H1 (cell line): ENCODE results near the gene SPAG16. TPM values are rescaled to one million over a fixed set of nuclear protein-coding genes. Genes with fewer than 3 reads are reported as not detected.

Source experiments
- CTCF ChIA-PET: fragments of 300-600 bp; sonication (Branson Sonifier 250); formaldehyde crosslinking; loops from one replicate; lab custom pipeline; 2021; ENCODE audit not compliant: partially characterized antibody; lab: Charles Lee
- POLR2A ChIA-PET: fragments of 300-600 bp; sonication (Branson Sonifier 250); formaldehyde crosslinking; loops from one replicate; lab custom pipeline; 2021; ENCODE audit warnings: inconsistent platforms; ENCODE audit not compliant: partially characterized antibody; lab: Charles Lee
- DNase-seq, 2 experiments: peaks; one replicate each; pipeline versions ENCODE4 v3.0.0 to v3.0.0-alpha.2; 2010 to 2022; ENCODE audit warnings: low spot score in 2 of 2, low read depth in 1 of 2, mixed read lengths in 1 of 2
- FAIRE-seq: peaks from 2 replicates; lab custom pipeline; 2011; peaks lifted over from hg19 to GRCh38; lab: Jason Lieb, UNC
- H2AFZ ChIP-seq: 2 replicates; pipeline ENCODE4 v1.8.1; 2012; ENCODE audit warnings: low read length, inconsistent platforms
- H2AK5ac ChIP-seq: 2 replicates; pipeline ENCODE4 v1.6.1; 2013; ENCODE audit warnings: low read depth, low read length
- H2BK120ac ChIP-seq: replicated peaks from 2 replicates; pipeline ENCODE3; 2013; ENCODE audit warnings: low read depth, low read length, inconsistent platforms
- H2BK12ac ChIP-seq: 2 replicates; pipeline ENCODE4 v1.6.1; 2013; ENCODE audit warnings: low read depth, low read length
- H2BK15ac ChIP-seq: 2 replicates; pipeline ENCODE4 v1.6.1; 2013; ENCODE audit warnings: low read length
- H2BK20ac ChIP-seq: 2 replicates; pipeline ENCODE4 v1.6.1; 2013; ENCODE audit warnings: low read length
- H2BK5ac ChIP-seq: 2 replicates; pipeline ENCODE4 v1.6.1; 2013; ENCODE audit warnings: low read depth, low read length
- H3K14ac ChIP-seq: 2 replicates; pipeline ENCODE4 v1.6.1; 2013; ENCODE audit warnings: inconsistent platforms; ENCODE audit not compliant: insufficient read length
- H3K18ac ChIP-seq: 2 replicates; pipeline ENCODE4 v1.6.1; 2013; ENCODE audit warnings: low read length; ENCODE audit errors: extremely low read depth
- H3K23ac ChIP-seq: 2 replicates; pipeline ENCODE4 v1.6.1; 2013; ENCODE audit warnings: inconsistent platforms; ENCODE audit not compliant: insufficient read length
- H3K23me2 ChIP-seq: 2 replicates; pipeline ENCODE4 v1.6.1; 2013; ENCODE audit warnings: low read depth, low read length
- H3K27ac ChIP-seq: 2 replicates; pipeline ENCODE4 v1.6.1; 2011; ENCODE audit warnings: low read depth, low read length, inconsistent platforms
- H3K27me3 ChIP-seq, 4 experiments: replicated peaks in 1 of 4; 1 replicate in 1 of 4; 2 replicates in 3 of 4; pipeline versions ENCODE4 v1.6.1 to v1.8.1; 2011 to 2013; ENCODE audit warnings: low read length in 3 of 4, mild to moderate bottlenecking in 3 of 4, inconsistent platforms in 2 of 4, mixed read lengths in 2 of 4, moderate library complexity in 1 of 4; ENCODE audit not compliant: control insufficient read depth in 3 of 4, insufficient read depth in 3 of 4; ENCODE audit errors: extremely low read depth in 1 of 4
- H3K36me3 ChIP-seq, 4 experiments: 2 replicates each; pipeline versions ENCODE4 v1.6.1 to v1.8.1; 2011 to 2013; ENCODE audit warnings: mild to moderate bottlenecking in 4 of 4, low read length in 3 of 4, moderate library complexity in 2 of 4, control low read depth in 1 of 4, inconsistent platforms in 1 of 4; ENCODE audit not compliant: insufficient read depth in 4 of 4, control insufficient read depth in 2 of 4
- H3K4ac ChIP-seq: replicated peaks from 2 replicates; pipeline ENCODE3; 2013; ENCODE audit warnings: low read length, low read depth, mixed read lengths, inconsistent platforms; ENCODE audit not compliant: insufficient read length
- H3K4me1 ChIP-seq, 4 experiments: replicated peaks in 1 of 4; 1 replicate in 1 of 4; 2 replicates in 3 of 4; pipeline versions ENCODE4 v1.6.1 to v1.8.1; 2011 to 2013; ENCODE audit warnings: low read length in 3 of 4, inconsistent platforms in 2 of 4, mixed read lengths in 1 of 4; ENCODE audit not compliant: insufficient read depth in 4 of 4, control insufficient read depth in 3 of 4
- H3K4me2 ChIP-seq, 2 experiments: 2 replicates each; pipeline versions ENCODE4 v1.6.1 to v1.8.1; 2011 to 2013; ENCODE audit warnings: low read depth in 2 of 2, low read length in 2 of 2, control low read depth in 1 of 2, inconsistent platforms in 1 of 2, mild to moderate bottlenecking in 1 of 2; ENCODE audit not compliant: insufficient read depth in 1 of 2
- H3K4me3 ChIP-seq, 4 experiments: fragments of 200-600, 300-600 bp in 1 of 4; sonication (generic), shearing (Covaris generic), sonication (Bioruptor Twin) in 1 of 4; 2 replicates each; pipeline versions ENCODE4 v1.5.1 to v1.8.1; 2011 to 2016; ENCODE audit warnings: low read length in 4 of 4, low read depth in 3 of 4, control low read depth in 2 of 4, inconsistent platforms in 2 of 4, mild to moderate bottlenecking in 2 of 4, mixed read lengths in 1 of 4, moderate library complexity in 1 of 4; ENCODE audit not compliant: insufficient read depth in 2 of 4; ENCODE audit errors: extremely low read depth in 1 of 4
- H3K56ac ChIP-seq: replicated peaks from 2 replicates; pipeline ENCODE3; 2013; ENCODE audit warnings: low read depth, mild to moderate bottlenecking, mixed read lengths, low read length, inconsistent platforms; ENCODE audit not compliant: insufficient read length
- H3K79me1 ChIP-seq: 2 replicates; pipeline ENCODE4 v1.6.1; 2013; ENCODE audit warnings: low read depth, low read length, control low read depth
- H3K79me2 ChIP-seq, 2 experiments: 2 replicates each; pipeline versions ENCODE4 v1.6.1 to v1.8.1; 2012 to 2013; ENCODE audit warnings: low read length in 2 of 2, mild to moderate bottlenecking in 2 of 2, inconsistent platforms in 1 of 2; ENCODE audit not compliant: insufficient read depth in 2 of 2, control insufficient read depth in 1 of 2
- H3K9ac ChIP-seq, 4 experiments: replicated peaks in 1 of 4; 1 replicate in 1 of 4; 2 replicates in 3 of 4; pipeline versions ENCODE4 v1.6.1 to v1.8.1; 2011 to 2013; ENCODE audit warnings: low read depth in 3 of 4, low read length in 3 of 4, control low read depth in 2 of 4, mild to moderate bottlenecking in 2 of 4, moderate library complexity in 2 of 4, inconsistent platforms in 1 of 4; ENCODE audit errors: extremely low read depth in 1 of 4
- H3K9me3 ChIP-seq, 2 experiments: 2 replicates each; pipeline versions ENCODE4 v1.6.1 to v1.8.1; 2012 to 2013; ENCODE audit warnings: mild to moderate bottlenecking in 2 of 2, moderate library complexity in 2 of 2, control low read depth in 1 of 2, inconsistent platforms in 1 of 2, low read depth in 1 of 2, low read length in 1 of 2, mixed read lengths in 1 of 2; ENCODE audit not compliant: insufficient read depth in 2 of 2
- H4K20me1 ChIP-seq, 2 experiments: replicated peaks in 1 of 2; 2 replicates each; pipeline versions ENCODE3 to v1.8.1; 2011 to 2013; ENCODE audit warnings: inconsistent platforms in 2 of 2, low read length in 2 of 2, mild to moderate bottlenecking in 1 of 2; ENCODE audit not compliant: insufficient read depth in 2 of 2, control insufficient read depth in 1 of 2
- H4K5ac ChIP-seq: 2 replicates; pipeline ENCODE4 v1.6.1; 2013; ENCODE audit warnings: low read length, low read depth, mixed read lengths, inconsistent platforms; ENCODE audit not compliant: insufficient read length
- H4K8ac ChIP-seq: 2 replicates; pipeline ENCODE4 v1.8.0; 2013; ENCODE audit warnings: mild to moderate bottlenecking, moderate library complexity, low read length, inconsistent platforms; ENCODE audit not compliant: insufficient read depth; ENCODE audit errors: extremely low read depth
- H4K91ac ChIP-seq: replicated peaks from 2 replicates; pipeline ENCODE3; 2013; ENCODE audit warnings: low read length, mixed read lengths, inconsistent platforms; ENCODE audit not compliant: insufficient read length
- EGR1 ChIP-seq: IDR thresholded peaks from 2 replicates; pipeline ENCODE4 v1.6.1; 2011; ENCODE audit warnings: low read depth, low read length, borderline replicate concordance
- NANOG ChIP-seq: IDR thresholded peaks from 2 replicates; pipeline ENCODE4 v1.6.1; 2011; ENCODE audit warnings: low read length, low read depth, mild to moderate bottlenecking, inconsistent platforms; ENCODE audit not compliant: insufficient read depth, poor library complexity, severe bottlenecking
- polyA plus RNA-seq, 7 experiments: library from polyadenylated mRNA; depleted of rRNA in 3 of 7; stranded (reverse) in 5 of 7; unstranded in 2 of 7; fragments of >200 nt in 5 of 7; fragments of 200-250 nt in 2 of 7; gene quantifications; 1 replicate in 5 of 7; 2 replicates in 1 of 7; 4 replicates in 1 of 7; pipeline versions ENCODE4 v1.2.1 to v1.2.3, GENCODE V29; 2011 to 2013; ENCODE audit warnings: missing spikeins in 2 of 7, mixed read lengths in 2 of 7
- total RNA-seq: library from RNA; stranded (reverse); fragmentation: NEBNext Ultra II Directional; extraction: Animal tissue kit (Norgen Biotek cat#: 25700); gene quantifications from 2 replicates; pipeline ENCODE4 v1.2.1, GENCODE V29; 2021
- TF ChIP-seq, protein P1 (sequence below): IDR thresholded peaks from 2 replicates; pipeline ENCODE4 v1.6.1; 2011; ENCODE audit warnings: low read depth, mild to moderate bottlenecking, low read length; ENCODE audit not compliant: insufficient read depth

The SPAG16 gene
- total and polyA plus RNA-seq, 2 of the 8 experiments (the other 6 are each of a cell fraction or from before 2014, with no cell fraction given) = 6.0 to 14.9 TPM

DNA sequence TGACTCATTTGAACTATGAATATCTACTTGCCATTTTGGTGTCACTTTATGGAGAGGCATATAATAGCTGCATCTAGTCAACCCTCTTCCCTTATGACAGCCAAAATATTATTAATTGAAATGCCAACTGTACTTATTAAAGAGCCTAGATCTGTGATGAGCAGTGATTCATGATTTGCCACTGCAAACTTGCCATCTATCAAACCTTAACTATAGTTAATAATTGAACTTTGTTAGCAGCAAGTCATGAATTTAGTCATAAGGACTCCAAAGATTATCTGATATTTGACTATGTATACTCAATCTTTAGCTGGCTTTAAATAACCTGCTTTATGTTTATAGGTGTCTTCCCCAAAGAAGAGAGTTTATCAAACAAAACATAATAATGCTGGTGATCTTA is 1010.2 kb downstream of the SPAG16 start:
- Histone ChIP-seq H3K36me3 (no peaks in the 10 kb centered on the region), H2BK15ac (no peak overlapping the region), H4K91ac (no peak overlapping the region), H4K20me1 (no peaks in the 10 kb centered on the region), H2BK12ac (no peak overlapping the region), H3K9ac (no peak overlapping the region), H3K4me1 (no peaks in the 10 kb centered on the region), H2BK120ac (no peak overlapping the region), H3K27ac (no peak overlapping the region), H3K79me2 (no peaks in the 10 kb centered on the region), H3K56ac (no peak overlapping the region), H3K23me2 (no peaks in the 10 kb centered on the region), H3K18ac (no peak overlapping the region), H3K9me3 (no peaks in the 10 kb centered on the region), H3K23ac (no peak overlapping the region), H3K14ac (no peak overlapping the region), H3K27me3 (no peaks in the 10 kb centered on the region), H3K79me1 (no peaks in the 10 kb centered on the region), H3K4ac (no peak overlapping the region), H3K4me3 (no peak overlapping the region), H2BK5ac (no peak overlapping the region), H2BK20ac (no peak overlapping the region), H3K4me2 (no peak overlapping the region), H4K5ac (no peak overlapping the region), H4K8ac (no peak overlapping the region), H2AK5ac (no peak overlapping the region), H2AFZ (no peak overlapping the region)
- POLR2A ChIA-PET = no interaction called here
- DNase-seq (no peak), FAIRE-seq (no peak)
- CTCF ChIA-PET = interaction anchor here (0.6 to 1.9 kb wide), 4 partner anchors 15 to 226 kb away, joined by 3 to 14 read pairs (median 5); no protein-coding TSS in a partner anchor
- TF ChIP-seq NANOG (no peak), EGR1 (no peak)
- TF ChIP-seq, protein P1, sequence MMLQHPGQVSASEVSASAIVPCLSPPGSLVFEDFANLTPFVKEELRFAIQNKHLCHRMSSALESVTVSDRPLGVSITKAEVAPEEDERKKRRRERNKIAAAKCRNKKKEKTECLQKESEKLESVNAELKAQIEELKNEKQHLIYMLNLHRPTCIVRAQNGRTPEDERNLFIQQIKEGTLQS = no peak
